GM19238 (cell line): Measurements from ENCODE around the gene B4GALT4.

ENCODE experiments used
- DNase-seq: peaks from one replicate; pipeline ENCODE4 v3.0.0; 2011; ENCODE audit warnings: low spot score; ENCODE audit not compliant: insufficient read length

The B4GALT4 gene

DNA sequence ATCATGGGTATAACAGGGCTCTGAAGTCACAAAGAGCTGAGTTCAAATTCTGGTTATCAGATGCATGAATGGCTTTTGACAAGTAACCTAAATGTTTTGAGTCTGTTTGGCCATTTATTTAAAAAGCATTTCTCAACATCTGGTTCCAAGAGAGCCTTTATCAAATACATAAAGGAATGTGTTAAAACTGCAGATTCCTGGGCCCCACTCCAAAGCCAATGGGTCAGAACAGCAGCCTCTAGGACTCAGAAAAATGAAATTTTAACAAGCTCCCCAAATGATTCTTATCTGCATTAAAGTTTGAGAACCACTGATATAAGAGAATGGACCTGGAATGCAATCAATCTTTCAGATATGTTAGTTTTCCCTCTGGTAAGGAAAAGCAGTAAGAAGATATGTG lies 3.4 kb downstream of the B4GALT4 start:
- DNase-seq = no peak

DNA sequence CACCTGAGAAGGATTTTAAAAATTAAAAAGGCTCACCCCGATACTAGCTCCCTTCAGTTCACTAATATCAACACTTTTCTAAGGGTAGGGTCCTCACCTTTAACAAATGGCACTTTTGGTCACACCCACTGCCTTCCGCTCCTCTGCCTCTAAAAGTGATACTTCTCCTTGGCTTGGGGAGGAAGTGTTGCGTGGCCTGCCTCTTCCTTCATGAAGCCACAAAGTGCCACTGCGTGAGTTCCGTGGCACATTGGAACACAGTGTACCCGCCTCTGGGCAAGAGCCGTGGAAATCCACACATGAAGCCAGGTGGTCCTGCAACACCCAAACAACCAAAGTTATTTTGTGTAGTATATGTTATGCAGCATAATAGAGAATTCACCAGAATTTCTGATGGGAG lies 3.9 kb downstream of the B4GALT4 start:
- DNase-seq = no peak

DNA sequence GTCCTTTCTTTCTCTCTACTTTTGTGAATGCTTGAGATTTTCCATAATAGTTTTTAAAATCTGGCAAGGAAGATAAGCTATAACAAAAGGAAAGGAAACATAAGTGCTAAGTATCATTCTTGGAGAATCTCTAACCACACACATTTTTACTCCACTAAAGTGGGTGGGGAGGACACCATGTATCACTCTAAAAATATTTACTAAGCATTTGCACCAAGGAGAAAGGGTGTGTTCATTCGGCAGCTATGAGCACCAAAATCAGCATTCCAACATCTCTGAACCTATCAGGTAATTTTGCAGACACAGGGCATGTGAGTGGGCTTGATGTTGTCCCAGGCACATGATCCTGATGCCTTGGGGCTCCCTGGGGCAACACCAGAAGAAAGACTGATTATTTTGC lies 5.5 kb downstream of the B4GALT4 start:
- no peak for DNase-seq

DNA sequence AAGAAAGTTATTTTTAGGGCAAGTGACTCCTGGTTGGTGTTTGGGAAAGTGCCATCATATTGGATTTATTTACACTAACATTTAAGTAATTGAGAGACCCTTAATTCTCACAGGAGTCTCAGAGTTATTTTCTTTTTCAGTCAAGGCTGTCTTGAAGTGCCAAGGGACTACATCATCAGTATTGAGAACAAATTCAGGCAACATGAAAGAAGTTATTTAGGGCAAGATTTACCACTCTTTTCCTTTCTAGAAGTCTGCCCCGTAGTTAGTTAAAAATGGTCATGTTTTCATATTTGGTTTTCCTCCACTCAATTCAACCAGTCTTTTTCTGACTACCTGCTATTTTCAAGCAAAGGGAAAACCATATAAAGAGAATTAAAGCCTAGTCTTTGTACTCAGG lies 6.1 kb downstream of the B4GALT4 start:
- DNase-seq = no peak

DNA sequence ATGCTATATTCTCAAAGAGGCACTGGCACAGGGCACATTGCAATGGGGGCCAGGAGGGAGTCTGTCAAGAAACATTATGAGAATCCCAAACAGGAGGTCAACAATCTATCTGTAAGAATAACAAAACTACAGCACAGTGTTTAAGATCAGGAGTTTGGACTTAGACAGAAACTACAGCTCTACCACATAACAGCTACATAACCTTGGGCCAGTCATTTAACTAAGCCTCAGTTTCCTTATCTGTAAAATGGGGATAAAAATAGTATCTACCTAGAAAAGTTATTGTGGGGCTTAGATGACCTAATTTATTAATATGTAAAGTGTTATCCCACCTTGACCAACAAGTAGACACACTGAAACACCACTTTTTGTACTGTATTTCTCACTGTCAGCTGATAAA lies 9.9 kb downstream of the B4GALT4 start:
- no peak for DNase-seq

GRCh38 chr3:119230071-119230470 lies 10.6 kb downstream of the B4GALT4 start:
- DNase-seq = no peak

DNA sequence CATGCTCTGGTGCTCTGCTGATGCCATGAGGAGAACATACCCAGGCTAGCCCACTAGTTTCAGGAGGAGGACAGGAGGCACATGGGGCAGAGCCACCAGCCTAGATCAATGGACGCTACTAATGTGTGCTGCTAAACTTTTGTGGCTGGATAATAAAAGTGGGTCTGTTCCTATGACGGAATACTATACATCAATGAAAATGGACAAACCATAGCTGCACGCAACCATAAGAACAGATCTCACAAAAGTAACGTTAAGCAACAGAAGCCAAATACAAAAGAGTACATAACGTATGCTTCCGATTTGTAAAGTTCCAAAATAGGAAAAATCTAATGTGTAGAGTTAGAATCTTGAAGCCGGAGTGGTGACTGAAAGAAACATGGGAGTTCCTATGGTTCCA lies 11.5 kb downstream of the B4GALT4 start:
- no peak for DNase-seq

DNA sequence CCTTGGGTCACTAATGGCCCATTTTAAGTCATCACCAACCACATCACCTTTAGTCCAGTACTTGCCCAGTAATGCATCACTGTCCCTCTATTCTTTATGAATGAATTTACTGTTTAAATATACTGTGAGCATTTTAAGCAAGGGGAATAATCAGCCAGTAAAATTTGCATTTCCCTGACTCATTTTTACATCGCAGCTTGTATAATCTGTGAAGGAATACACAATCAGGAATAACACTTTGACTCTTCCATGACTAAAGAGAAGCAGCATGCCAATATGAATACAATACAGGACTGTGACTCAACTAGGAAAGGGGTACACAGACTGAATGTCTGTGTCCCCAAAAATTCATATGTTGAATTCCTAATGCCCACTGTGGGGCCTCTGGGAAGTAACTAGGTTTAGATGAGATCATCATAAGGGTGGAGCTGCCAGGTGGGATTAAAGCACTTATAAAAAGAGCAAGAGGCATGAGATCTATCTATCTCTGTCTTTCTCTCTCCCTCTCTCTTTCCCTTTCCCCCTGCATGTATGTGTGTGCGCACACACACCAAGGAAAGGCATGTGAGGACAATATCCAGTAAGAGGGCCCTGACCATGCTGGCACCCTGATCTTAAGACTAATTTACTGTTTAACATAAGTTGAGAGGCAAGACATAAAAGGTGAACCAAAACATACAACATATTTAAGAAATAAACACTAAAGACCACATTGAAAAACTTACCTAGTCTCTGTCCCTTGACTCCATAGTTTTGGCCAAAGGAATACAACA lies 12.1 kb downstream of the B4GALT4 start:
- DNase-seq = no peak

DNA sequence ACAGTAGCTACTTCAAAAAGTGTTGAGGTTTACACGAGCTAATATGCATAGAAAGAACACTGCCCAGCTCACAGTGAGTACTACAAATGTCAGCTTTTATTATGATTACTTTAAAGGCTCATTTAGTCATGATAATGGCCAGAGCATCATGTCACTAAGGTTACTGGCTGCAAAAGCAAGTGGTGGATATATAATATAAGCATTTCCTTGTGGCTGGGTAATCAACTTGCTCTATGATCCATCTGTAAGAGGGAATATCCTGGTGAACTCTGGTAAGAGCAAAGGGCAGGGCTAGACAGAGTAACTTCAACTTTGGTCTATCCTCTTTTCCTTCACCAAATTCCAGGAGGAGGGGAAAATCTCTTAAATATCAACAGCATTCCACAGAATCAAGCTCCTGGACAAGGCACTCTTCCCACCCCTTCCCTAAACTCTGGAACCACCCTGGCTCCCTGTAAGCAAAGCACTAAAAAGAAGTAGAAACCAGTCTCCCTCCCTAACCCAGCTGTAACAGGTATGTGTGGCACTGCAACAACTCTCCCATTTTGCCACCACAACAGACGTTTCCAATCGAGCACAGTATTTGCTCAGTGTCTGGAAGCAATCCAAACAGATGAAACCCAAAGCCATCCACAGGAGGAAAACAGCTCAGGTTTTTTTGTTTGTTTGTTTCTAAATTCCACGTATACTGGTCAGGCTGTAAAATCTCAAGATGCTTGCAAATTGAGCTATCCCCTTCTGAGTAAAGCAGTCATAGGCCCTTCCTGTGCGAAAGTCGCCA lies 13.4 kb downstream of the B4GALT4 start:
- DNase-seq = no peak

- DNase-seq = no peak
Measured at GRCh38 chr3:119225121-119225520, 15.6 kb downstream of the B4GALT4 start.

DNA sequence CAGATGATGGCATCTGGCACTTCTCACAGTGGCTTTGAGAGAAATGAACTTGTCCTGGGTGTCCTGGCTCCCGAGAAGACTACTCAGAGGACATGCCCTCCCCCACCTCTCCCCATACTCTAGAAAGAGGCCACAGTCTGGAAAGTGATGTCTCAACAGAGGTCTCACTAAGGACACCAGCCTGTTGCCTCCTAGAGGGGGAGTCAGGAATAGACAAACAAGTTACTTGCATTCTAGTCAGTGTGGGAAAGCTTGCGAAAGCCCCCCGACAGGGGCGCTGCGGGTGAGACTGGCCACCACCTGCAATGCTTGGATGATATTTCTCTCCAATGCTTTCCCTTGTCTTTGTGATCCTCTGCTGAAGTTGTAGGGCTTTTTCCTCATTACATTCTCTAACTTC lies 17.2 kb downstream of the B4GALT4 start:
- no peak for DNase-seq

DNA sequence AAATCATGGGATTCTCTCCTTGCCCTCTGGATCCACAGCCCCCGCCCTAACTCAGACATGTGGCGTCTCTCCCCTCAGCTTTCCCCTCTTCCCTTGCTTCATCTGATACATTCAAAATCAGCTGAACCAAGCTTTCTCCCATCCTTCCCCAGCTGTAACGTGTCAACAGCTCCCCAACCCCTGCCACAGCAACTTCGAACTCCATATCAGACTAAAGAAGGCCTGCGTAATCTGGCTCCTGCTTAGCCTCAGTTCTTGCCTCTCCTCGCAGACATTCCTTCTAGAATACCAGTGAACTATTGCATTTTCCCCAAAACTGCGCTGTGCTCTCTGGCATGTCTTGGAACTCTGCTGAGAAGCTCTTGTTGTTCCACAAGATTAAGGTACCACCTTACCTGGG lies 18.3 kb downstream of the B4GALT4 start:
- no peak for DNase-seq

DNA sequence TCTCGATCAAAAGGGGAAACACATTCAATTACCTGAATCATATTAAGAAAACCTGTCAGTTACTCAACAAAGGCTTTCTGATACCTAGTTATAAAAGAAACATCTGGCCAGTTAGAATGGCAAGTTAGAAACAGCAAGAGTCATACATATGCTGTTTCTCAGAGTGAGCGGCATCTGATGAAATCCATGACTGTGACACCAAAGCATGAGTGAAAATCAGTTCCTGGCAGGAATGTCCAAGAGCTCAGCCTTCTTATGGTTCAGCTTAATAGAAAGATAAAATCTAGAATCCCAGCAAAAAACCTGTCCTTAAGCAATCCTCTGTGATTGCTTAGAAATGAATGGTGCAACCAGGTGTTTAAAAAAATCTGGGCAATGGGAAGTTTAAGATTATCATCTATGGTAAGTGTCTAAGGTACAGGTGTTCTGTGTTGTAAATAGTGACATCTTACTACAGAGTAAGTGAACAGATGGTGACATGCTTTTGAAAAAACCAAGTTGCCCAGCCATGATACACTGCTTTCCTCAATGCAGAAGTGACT lies 18.8 kb downstream of the B4GALT4 start:
- DNase-seq = no peak

- DNase-seq = no peak
Measured at GRCh38 chr3:119220970-119221667, 19.6 kb downstream of the B4GALT4 start.

GRCh38 chr3:119220198-119220597 lies 20.5 kb downstream of the B4GALT4 start:
- DNase-seq = no peak

DNA sequence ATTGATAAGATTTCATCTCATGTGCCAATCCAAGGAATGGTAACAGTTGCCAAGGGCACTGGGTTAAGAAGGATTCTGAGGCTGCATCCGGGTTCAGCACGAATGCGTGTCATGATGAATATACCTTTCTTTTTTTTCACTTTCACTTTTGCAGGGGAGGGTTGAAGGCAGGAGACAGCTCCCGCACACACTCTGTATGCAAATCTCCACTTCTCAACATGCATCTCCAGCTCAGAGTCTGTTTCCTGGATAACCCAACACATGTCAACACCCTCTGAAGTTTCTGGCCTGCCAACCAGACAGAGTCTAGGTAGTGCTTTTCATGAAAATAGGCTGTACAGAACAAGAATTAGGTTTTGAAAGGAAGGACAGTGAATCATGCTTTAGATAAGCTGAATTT lies 21.6 kb downstream of the B4GALT4 start:
- DNase-seq = peak; percentile 56

DNA sequence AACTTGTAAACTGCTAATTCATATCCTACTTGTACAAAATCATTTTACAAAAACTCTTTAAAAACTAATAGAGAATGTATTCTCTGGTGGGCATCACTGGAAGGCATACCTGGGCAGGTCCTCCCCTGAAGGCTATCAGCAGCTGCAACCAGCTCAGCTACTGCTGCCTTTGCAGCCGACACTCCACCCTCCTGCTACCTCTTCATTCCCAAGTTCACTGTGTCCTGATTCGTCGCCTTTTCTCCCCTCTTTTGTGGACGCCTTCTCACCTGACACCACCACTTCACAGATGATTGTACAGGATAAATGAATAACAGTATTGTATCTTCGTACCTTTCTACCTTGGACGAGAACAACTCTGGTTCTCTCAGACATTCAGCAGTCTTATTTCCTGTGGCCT lies 28.9 kb downstream of the B4GALT4 start:
- no peak for DNase-seq

GRCh38 chr3:119211193-119211592 lies 29.5 kb downstream of the B4GALT4 start:
- DNase-seq = no peak

DNA sequence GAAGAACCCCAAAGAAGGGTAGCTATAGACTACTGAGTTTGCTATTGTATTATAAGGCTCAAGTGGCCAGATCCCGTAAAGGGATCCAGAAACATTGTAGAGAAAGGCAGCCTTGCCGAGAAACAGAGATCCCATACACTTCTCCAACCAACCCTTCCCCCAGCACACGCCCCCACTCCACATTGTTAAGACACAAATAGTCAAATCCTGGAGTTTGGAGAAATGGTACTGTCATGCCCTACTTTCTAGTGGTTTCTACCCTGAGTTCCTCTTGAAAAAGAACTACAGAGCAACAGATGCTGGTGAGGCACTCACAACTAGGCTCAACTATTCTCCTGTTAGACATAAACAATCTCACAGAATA lies 33.2 kb downstream of the B4GALT4 start:
- no peak for DNase-seq

GRCh38 chr3:119206611-119207511 lies 33.8 kb downstream of the B4GALT4 start:
- no peak for DNase-seq

GRCh38 chr3:119205685-119206084 lies 35.0 kb downstream of the B4GALT4 start:
- DNase-seq = no peak
